SU-DHL-6 (cell line): ENCODE measurements around the gene NEBL.

ENCODE experiments used
- H2AFZ ChIP-seq: fragments of 200-600 bp; sonication (generic); 2 replicates; pipeline ENCODE4 v1.6.1; 2014; ENCODE audit warnings: low read depth, mild to moderate bottlenecking, moderate library complexity, mixed read lengths, antibody characterized with exemption, low read length; ENCODE audit not compliant: severe bottlenecking
- H3F3A ChIP-seq: fragments of 200-600 bp; shearing (Covaris generic); 2 replicates; pipeline ENCODE4 v1.6.0; 2016; ENCODE audit warnings: antibody characterized with exemption, mild to moderate bottlenecking; ENCODE audit not compliant: insufficient read depth
- H3K27ac ChIP-seq: fragments of 200-600 bp; sonication (generic); 2 replicates; pipeline ENCODE4 v1.5.1; 2016; ENCODE audit warnings: low read depth, mild to moderate bottlenecking, low read length, moderate library complexity, mixed read lengths
- H3K27me3 ChIP-seq: fragments of 200-600 bp; sonication (generic), shearing (Covaris generic); 2 replicates; pipeline ENCODE4 v1.6.0; 2014; ENCODE audit warnings: mild to moderate bottlenecking, low read length
- H3K36me3 ChIP-seq: fragments of 200-600 bp; sonication (generic); 2 replicates; pipeline ENCODE4 v1.6.1; 2014; ENCODE audit warnings: mild to moderate bottlenecking, low read length, mixed read lengths
- H3K4me2 ChIP-seq: fragments of 300-600, 200-600 bp; shearing (Covaris generic), sonication (generic); 2 replicates; pipeline ENCODE4 v1.6.0; 2014; ENCODE audit warnings: low read length, low read depth, mild to moderate bottlenecking; ENCODE audit not compliant: poor library complexity, severe bottlenecking
- H3K4me3 ChIP-seq: fragments of 200-600 bp; sonication (generic); 2 replicates; pipeline ENCODE4 v1.5.1; 2014; ENCODE audit warnings: antibody characterized with exemption, low read length, mild to moderate bottlenecking, mixed read lengths; ENCODE audit not compliant: insufficient read depth, poor library complexity, severe bottlenecking
- H3K79me2 ChIP-seq: fragments of 200-600 bp; sonication (generic); 2 replicates; pipeline ENCODE4 v1.6.1; 2014; ENCODE audit warnings: mild to moderate bottlenecking, low read length, moderate library complexity; ENCODE audit not compliant: insufficient read depth
- H3K9ac ChIP-seq: fragments of 200-600 bp; sonication (generic); 2 replicates; pipeline ENCODE4 v1.7.0; 2014; ENCODE audit warnings: mild to moderate bottlenecking, low read length
- H3K9me2 ChIP-seq: fragments of 200-600 bp; sonication (generic); replicated peaks from 2 replicates; pipeline ENCODE4 v1.6.1; 2014; ENCODE audit warnings: low read length; ENCODE audit not compliant: insufficient read depth
- H3K9me3 ChIP-seq: fragments of 200-600 bp; sonication (generic); 2 replicates; pipeline ENCODE4 v1.6.1; 2014; ENCODE audit warnings: low read length, mixed read lengths; ENCODE audit not compliant: insufficient read depth
- H4K20me1 ChIP-seq: fragments of 200-600 bp; sonication (generic); 2 replicates; pipeline ENCODE4 v1.6.1; 2014; ENCODE audit warnings: low read depth, mild to moderate bottlenecking, antibody characterized with exemption, low read length, moderate library complexity, mixed read lengths
- EZH2phosphoT487 ChIP-seq: fragments of 200-600 bp; sonication (generic), shearing (Covaris generic); conservative IDR thresholded peaks from 2 replicates; pipeline ENCODE4 v1.6.1; 2018; ENCODE audit warnings: mild to moderate bottlenecking, antibody characterized with exemption, low read length, moderate library complexity, mixed read lengths
- TF ChIP-seq, protein P1 (sequence below): fragments of 200-600 bp; sonication (generic); IDR thresholded peaks from one replicate; pipeline ENCODE4 v1.5.1; 2017; ENCODE audit warnings: antibody characterized with exemption, mild to moderate bottlenecking, low read length, moderate library complexity; ENCODE audit not compliant: insufficient read depth, poor library complexity, severe bottlenecking

Gene NEBL

DNA sequence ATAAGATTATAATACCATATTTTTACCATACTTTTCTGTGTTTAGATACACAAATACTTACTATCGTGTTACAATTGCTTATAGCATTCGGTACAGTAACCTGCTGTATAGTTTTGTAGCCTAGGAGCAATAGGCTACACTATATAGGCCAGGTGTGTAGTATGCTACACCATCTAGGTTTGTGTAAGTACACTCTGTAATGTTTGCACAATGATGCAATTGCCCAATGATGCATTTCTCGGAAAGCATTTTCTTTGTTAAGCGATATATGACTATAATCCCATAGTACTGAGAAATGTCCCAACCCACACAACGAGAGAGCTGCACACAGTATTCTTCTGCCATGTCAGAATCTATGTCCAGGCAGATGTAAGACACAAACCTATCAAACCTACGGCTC, 160.0 kb downstream of the NEBL start:
- TF ChIP-seq, protein P1, sequence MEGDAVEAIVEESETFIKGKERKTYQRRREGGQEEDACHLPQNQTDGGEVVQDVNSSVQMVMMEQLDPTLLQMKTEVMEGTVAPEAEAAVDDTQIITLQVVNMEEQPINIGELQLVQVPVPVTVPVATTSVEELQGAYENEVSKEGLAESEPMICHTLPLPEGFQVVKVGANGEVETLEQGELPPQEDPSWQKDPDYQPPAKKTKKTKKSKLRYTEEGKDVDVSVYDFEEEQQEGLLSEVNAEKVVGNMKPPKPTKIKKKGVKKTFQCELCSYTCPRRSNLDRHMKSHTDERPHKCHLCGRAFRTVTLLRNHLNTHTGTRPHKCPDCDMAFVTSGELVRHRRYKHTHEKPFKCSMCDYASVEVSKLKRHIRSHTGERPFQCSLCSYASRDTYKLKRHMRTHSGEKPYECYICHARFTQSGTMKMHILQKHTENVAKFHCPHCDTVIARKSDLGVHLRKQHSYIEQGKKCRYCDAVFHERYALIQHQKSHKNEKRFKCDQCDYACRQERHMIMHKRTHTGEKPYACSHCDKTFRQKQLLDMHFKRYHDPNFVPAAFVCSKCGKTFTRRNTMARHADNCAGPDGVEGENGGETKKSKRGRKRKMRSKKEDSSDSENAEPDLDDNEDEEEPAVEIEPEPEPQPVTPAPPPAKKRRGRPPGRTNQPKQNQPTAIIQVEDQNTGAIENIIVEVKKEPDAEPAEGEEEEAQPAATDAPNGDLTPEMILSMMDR, result no peak
- TF ChIP-seq EZH2phosphoT487, result no peak
- no peaks in the 10 kb centered on the region for H3K79me2 ChIP-seq

More for the DNA sequence above, 160.0 kb downstream of the NEBL start:
- H3K4me3 ChIP-seq, result no peak overlapping the region
- H2AFZ ChIP-seq, result no peak overlapping the region
- no peaks in the 10 kb centered on the region for H4K20me1 ChIP-seq
- H3K9me3 ChIP-seq, result no peaks in the 10 kb centered on the region
- no peaks in the 10 kb centered on the region for H3F3A ChIP-seq
- no peaks in the 10 kb centered on the region for H3K36me3 ChIP-seq
- no peaks in the 10 kb centered on the region for H3K27me3 ChIP-seq
- no peak overlapping the region for H3K9ac ChIP-seq
- no peak overlapping the region for H3K4me2 ChIP-seq
- H3K27ac ChIP-seq, result no peak overlapping the region
- H3K9me2 ChIP-seq, result no peaks in the 10 kb centered on the region
